ENCODE measurements around the gene CCDC178. TPM values are rescaled to one million over a fixed set of nuclear protein-coding genes. Genes with fewer than 3 reads are reported as not detected.
"Not testable (repeated sequence)": the region's sequence is repeated elsewhere in the genome, so short reads cannot be mapped to it uniquely, and the experiment has no call there.

The CCDC178 gene
- total and polyA plus RNA-seq, 2 of the 4 experiments (the other 2 are of a cell fraction): not detected

DNA sequence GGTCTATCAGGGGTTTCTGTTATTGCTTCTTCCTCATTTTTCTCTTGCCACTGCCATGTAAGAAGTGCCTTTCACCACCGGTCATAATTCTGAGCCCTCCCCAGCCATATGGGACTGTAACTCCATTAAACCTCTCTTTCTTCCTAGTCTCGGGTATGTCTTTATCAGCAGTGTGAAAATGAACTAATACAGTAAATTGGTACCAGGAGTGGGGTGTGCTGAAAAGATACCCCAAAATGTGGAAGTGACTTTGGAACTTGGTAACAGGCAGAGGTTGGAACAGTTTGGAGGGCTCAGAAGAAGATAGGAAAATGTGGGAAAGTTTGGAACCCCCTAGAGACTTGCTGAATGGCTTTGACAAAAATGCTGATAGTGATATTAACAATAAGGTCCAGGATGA, 100.8 kb downstream of the CCDC178 start:
- H2BK5ac ChIP-seq (ENCODE audit: low read depth, low read length, poor library complexity, severe bottlenecking); H3K4me2 ChIP-seq (ENCODE audit: low read depth, low read length); H3K18ac ChIP-seq (ENCODE audit: low read depth, low read length); H4K91ac ChIP-seq (ENCODE audit: insufficient read depth, low read depth, low read length); H3K4me3 ChIP-seq (ENCODE audit: insufficient read depth, low read depth, low read length); dilution Hi-C loops (cut with HindIII; ENCODE audit: low sequenced_read_pairs, unreplicated experiment); H3K9ac ChIP-seq (ENCODE audit: low read depth, low read length); H2BK120ac ChIP-seq (ENCODE audit: low read depth, low read length); BruUV-seq (replicated peaks); H3K27me3 ChIP-seq (ENCODE audit: control insufficient read depth, insufficient read depth, low read length); H3K4ac ChIP-seq (ENCODE audit: low read depth, low read length); H4K8ac ChIP-seq (ENCODE audit: low read depth in 2 of 2, low read length in 2 of 2); H3K9me3 ChIP-seq (ENCODE audit: control insufficient read depth, insufficient read depth, low read length); ATAC-seq (ENCODE audit: low read depth); H4K20me1 ChIP-seq (ENCODE audit: insufficient read depth, low read length); H2AFZ ChIP-seq (replicated peaks; ENCODE audit: low read length, poor library complexity); H2BK15ac ChIP-seq (ENCODE audit: low read depth, low read length); H3K9me1 ChIP-seq (ENCODE audit: insufficient read depth, low read length); H3K36me3 ChIP-seq (ENCODE audit: control insufficient read depth, insufficient read depth, low read length); H4K5ac ChIP-seq (ENCODE audit: low read depth, low read length); DNase-seq; H3K27ac ChIP-seq (ENCODE audit: insufficient read depth, low read length); H3K4me1 ChIP-seq (ENCODE audit: control insufficient read depth, insufficient read depth, low read length); POLR2A ChIA-PET (ENCODE audit: unreplicated experiment); CTCF ChIA-PET; H3K14ac ChIP-seq (replicated peaks; ENCODE audit: low read depth, low read length); H3K23ac ChIP-seq (ENCODE audit: low read depth, low read length); in situ Hi-C loops (cut with MboI; ENCODE audit: low sequenced_read_pairs); H3K56ac ChIP-seq (ENCODE audit: extremely low read depth, insufficient read depth, low read length); intact Hi-C loops (cut with micrococcal nuclease); H2AK9ac ChIP-seq (replicated peaks; ENCODE audit: low read depth, low read length, poor library complexity); H2AK5ac ChIP-seq (ENCODE audit: low read depth, low read length); H3K79me1 ChIP-seq (ENCODE audit: low read depth in 1 of 2, low read length in 2 of 2); H2BK20ac ChIP-seq (ENCODE audit: low read depth, low read length): not testable (repeated sequence)
- WGBS, 2 experiments (ENCODE audit: extremely low coverage in 2 of 2, insufficient read length in 1 of 2): no CpG with 5 or more reads among the region's 2 CpGs
